HepG2 (cell line): Measurements from ENCODE around the gene BAHCC1. TPM values are rescaled to one million over a fixed set of nuclear protein-coding genes. Genes with fewer than 3 reads are reported as not detected.

Experiments used
- AGO2 ChIP-seq: fragments of 200-400 bp; formaldehyde crosslinking; optimal IDR thresholded peaks from 2 replicates; pipeline ENCODE3; 2017; ENCODE audit warnings: mild to moderate bottlenecking, low read depth, low read length, moderate library complexity
- ATF7 ChIP-seq, 2 experiments: fragments of 450-650 bp in 1 of 2; sonication (generic) in 1 of 2; formaldehyde crosslinking in 1 of 2; IDR thresholded peaks; 2 replicates each; pipeline versions ENCODE4 v1.4.0 to v1.6.1; 2016 to 2020; ENCODE audit warnings: antibody characterized with exemption in 1 of 2, mild to moderate bottlenecking in 1 of 2, missing genetic modification reagents in 1 of 2
- BHLHE40 ChIP-seq: IDR thresholded peaks from 2 replicates; pipeline ENCODE4 v1.6.1; 2011; ENCODE audit warnings: low read length, improper control_type of control experiment
- DMTF1 ChIP-seq: sonication (generic); formaldehyde crosslinking; IDR thresholded peaks from 2 replicates; pipeline ENCODE4 v1.4.0; 2020; ENCODE audit warnings: mild to moderate bottlenecking, missing genetic modification reagents
- DZIP1 ChIP-seq: sonication (generic); formaldehyde crosslinking; IDR thresholded peaks from 2 replicates; pipeline ENCODE4 v1.5.0; 2020; ENCODE audit warnings: mild to moderate bottlenecking, missing genetic modification reagents
- E2F5 ChIP-seq: sonication (generic); formaldehyde crosslinking; conservative IDR thresholded peaks from 2 replicates; pipeline ENCODE4 v1.4.0; 2020; ENCODE audit warnings: missing genetic modification reagents
- IRF9 ChIP-seq: sonication (generic); formaldehyde crosslinking; IDR thresholded peaks from 2 replicates; pipeline ENCODE4 v1.8.0; 2022; ENCODE audit warnings: missing genetic modification reagents, mild to moderate bottlenecking, borderline replicate concordance
- KMT2B ChIP-seq: IDR thresholded peaks from 2 replicates; pipeline ENCODE4 v1.6.1; 2016; ENCODE audit warnings: missing genetic modification reagents, missing compliant biosample characterization
- MAFF ChIP-seq: IDR thresholded peaks from 2 replicates; pipeline ENCODE4 v1.6.1; 2011; ENCODE audit warnings: low read depth, low read length, improper control_type of control experiment
- MXI1 ChIP-seq: IDR thresholded peaks from 3 replicates; pipeline ENCODE4 v1.6.1; 2012; ENCODE audit warnings: low read depth, low read length, inconsistent platforms, borderline replicate concordance
- NFYB ChIP-seq: sonication (generic); formaldehyde crosslinking; IDR thresholded peaks from 2 replicates; pipeline ENCODE4 v1.4.0; 2020; ENCODE audit warnings: missing genetic modification reagents
- TEF ChIP-seq: sonication (generic); formaldehyde crosslinking; IDR thresholded peaks from 2 replicates; pipeline ENCODE4 v1.5.0; 2020; ENCODE audit warnings: missing genetic modification reagents
- YEATS4 ChIP-seq: sonication (generic); formaldehyde crosslinking; IDR thresholded peaks from 2 replicates; pipeline ENCODE4 v1.4.0; 2020; ENCODE audit warnings: missing genetic modification reagents, borderline replicate concordance
- ZBTB44 ChIP-seq: sonication (generic); formaldehyde crosslinking; IDR thresholded peaks from 2 replicates; pipeline ENCODE4 v1.4.0; 2020; ENCODE audit warnings: missing genetic modification reagents
- ZNF143 ChIP-seq: sonication (generic); formaldehyde crosslinking; IDR thresholded peaks from 2 replicates; pipeline ENCODE4 v1.4.0; 2020; ENCODE audit warnings: missing genetic modification reagents
- ZNF274 ChIP-seq: sonication (generic); formaldehyde crosslinking; IDR thresholded peaks from 2 replicates; pipeline ENCODE4 v1.5.1; 2020; ENCODE audit warnings: mild to moderate bottlenecking, missing genetic modification reagents
- ZNF83 ChIP-seq: sonication (generic); formaldehyde crosslinking; IDR thresholded peaks from 2 replicates; pipeline ENCODE4 v1.4.0; 2020; ENCODE audit warnings: missing genetic modification reagents, mild to moderate bottlenecking, borderline replicate concordance
- ZSCAN30 ChIP-seq: sonication (generic); formaldehyde crosslinking; IDR thresholded peaks from 2 replicates; pipeline ENCODE4 v1.5.0; 2020; ENCODE audit warnings: mild to moderate bottlenecking, missing genetic modification reagents
- polyA plus RNA-seq, 8 experiments: library from polyadenylated mRNA; depleted of rRNA in 3 of 8; stranded (reverse) in 7 of 8; unstranded in 1 of 8; fragments of >200 nt; fragmentation: Illumina TruSeq in 4 of 8; extraction: Trizol in 4 of 8; gene quantifications; 2 replicates each; pipeline versions ENCODE4 v1.2.1 to v1.2.3, GENCODE V29; 2011 to 2016; ENCODE audit warnings: low read depth in 4 of 8, missing spikeins in 1 of 8, mixed read lengths in 1 of 8; ENCODE audit not compliant: insufficient read depth in 1 of 8
- total RNA-seq, 5 experiments: library from RNA; depleted of rRNA; stranded (reverse); fragments of >200 nt; fragmentation: Illumina TruSeq; extraction: Trizol; gene quantifications; 2 replicates each; pipeline ENCODE4 v1.2.3, GENCODE V29; 2016; ENCODE audit warnings: low read depth in 1 of 5

BAHCC1 gene
- total and polyA plus RNA-seq, 2 of the 13 experiments (the other 11 are each of a cell fraction or from before 2014, with no cell fraction given): 1.4 to 1.7 TPM

GRCh38 chr17:81346090-81346907 lies 49.0 kb upstream of the BAHCC1 start (continued):
- TF ChIP-seq IRF9 (CRISPR knock-in tag) (0 out of 2 replicates have a peak, but pooled peaks have one; percentile 79), MXI1 (peak; percentile 60; the same call in 1 of the 3 replicates), TEF (CRISPR knock-in tag) (no peak), YEATS4 (CRISPR knock-in tag) (no peak; the same call in 1 of the 2 replicates), ZNF83 (peak; percentile 62; the same call in 1 of the 2 replicates), NFYB (CRISPR knock-in tag) (peak; percentile 88), DZIP1 (peak; percentile 88; the same call in 1 of the 2 replicates), KMT2B (CRISPR knock-in tag) (no peak; the same call in 1 of the 2 replicates), DMTF1 (CRISPR knock-in tag) (no peak), ZNF143 (no peak), BHLHE40 (0 out of 2 replicates have a peak, but pooled peaks have one; percentile 6), E2F5 (CRISPR knock-in tag) (0 out of 2 replicates have a peak, but pooled peaks have one; percentile 55), ZSCAN30 (CRISPR knock-in tag) (0 out of 2 replicates have a peak, but pooled peaks have one; percentile 70), AGO2 (peak; percentile 59), ZBTB44 (CRISPR knock-in tag) (no peak), MAFF (no peak), ZNF274 (CRISPR knock-in tag) (peak; percentile 89; the same call in 1 of the 2 replicates), ATF7 (IDR thresholded peaks at IDR 0.05) (no peak), ATF7 (CRISPR knock-in tag; IDR thresholded peaks at IDR 0.05) (peak; percentile 47; the same call in 1 of the 2 replicates)
